ENCODE results near the gene ACVRL1.

DNA sequence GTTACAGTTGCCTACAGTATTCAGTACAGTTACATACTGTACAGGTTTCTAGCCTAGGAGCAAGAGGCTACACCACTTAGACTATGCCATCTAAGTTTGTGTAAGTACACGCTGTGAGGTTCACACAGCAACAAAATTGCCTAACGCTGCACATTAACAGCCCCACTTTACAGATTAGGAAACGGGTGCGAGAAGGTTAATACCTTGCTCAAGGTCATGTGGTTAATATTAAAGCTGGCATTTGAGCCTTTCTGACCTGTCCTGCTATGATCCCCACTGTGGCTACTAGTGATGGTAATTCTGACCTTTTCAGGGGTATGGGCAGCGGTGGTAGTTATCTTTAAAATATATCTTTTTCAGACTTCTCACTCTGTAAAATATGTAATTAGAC, 65.1 kb downstream of the ACVRL1 start:
- TF ChIP-seq, protein P1, sequence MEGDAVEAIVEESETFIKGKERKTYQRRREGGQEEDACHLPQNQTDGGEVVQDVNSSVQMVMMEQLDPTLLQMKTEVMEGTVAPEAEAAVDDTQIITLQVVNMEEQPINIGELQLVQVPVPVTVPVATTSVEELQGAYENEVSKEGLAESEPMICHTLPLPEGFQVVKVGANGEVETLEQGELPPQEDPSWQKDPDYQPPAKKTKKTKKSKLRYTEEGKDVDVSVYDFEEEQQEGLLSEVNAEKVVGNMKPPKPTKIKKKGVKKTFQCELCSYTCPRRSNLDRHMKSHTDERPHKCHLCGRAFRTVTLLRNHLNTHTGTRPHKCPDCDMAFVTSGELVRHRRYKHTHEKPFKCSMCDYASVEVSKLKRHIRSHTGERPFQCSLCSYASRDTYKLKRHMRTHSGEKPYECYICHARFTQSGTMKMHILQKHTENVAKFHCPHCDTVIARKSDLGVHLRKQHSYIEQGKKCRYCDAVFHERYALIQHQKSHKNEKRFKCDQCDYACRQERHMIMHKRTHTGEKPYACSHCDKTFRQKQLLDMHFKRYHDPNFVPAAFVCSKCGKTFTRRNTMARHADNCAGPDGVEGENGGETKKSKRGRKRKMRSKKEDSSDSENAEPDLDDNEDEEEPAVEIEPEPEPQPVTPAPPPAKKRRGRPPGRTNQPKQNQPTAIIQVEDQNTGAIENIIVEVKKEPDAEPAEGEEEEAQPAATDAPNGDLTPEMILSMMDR (IDR thresholded peaks at IDR 0.05): no peak
- TF ChIP-seq POLR2AphosphoS5 (IDR thresholded peaks at IDR 0.05) (no peak), EP300 (IDR thresholded peaks at IDR 0.05) (no peak), POLR2A (IDR thresholded peaks at IDR 0.05) (no peak)
